Fibroblast of lung (primary cell): Measurements from ENCODE around the gene PTS. TPM values are rescaled to one million over a fixed set of nuclear protein-coding genes. Genes with fewer than 3 reads are reported as not detected.

Experiments
- DNase-seq, 2 donors: peaks; one replicate each; pipeline versions ENCODE4 v3.0.0 to v3.0.0-alpha.2; 2010; ENCODE audit warnings: low read depth in 2 of 2
- H2AFZ ChIP-seq: 2 replicates; pipeline ENCODE4 v1.5.1; 2012; ENCODE audit warnings: low read length, control low read depth, inconsistent platforms
- H3K27ac ChIP-seq: 2 replicates; pipeline ENCODE4 v1.5.1; 2011; ENCODE audit warnings: low read length, control low read depth; ENCODE audit not compliant: insufficient read depth
- H3K27me3 ChIP-seq: 2 replicates; pipeline ENCODE4 v1.5.1; 2011; ENCODE audit warnings: mild to moderate bottlenecking, low read length; ENCODE audit not compliant: control insufficient read depth, insufficient read depth
- H3K36me3 ChIP-seq: 2 replicates; pipeline ENCODE4 v1.5.1; 2011; ENCODE audit warnings: low read length; ENCODE audit not compliant: control insufficient read depth, insufficient read depth
- H3K4me1 ChIP-seq: 2 replicates; pipeline ENCODE4 v1.5.1; 2011; ENCODE audit warnings: low read length; ENCODE audit not compliant: control insufficient read depth, insufficient read depth; ENCODE audit errors: extremely low read depth
- H3K4me2 ChIP-seq: 2 replicates; pipeline ENCODE4 v1.5.1; 2011; ENCODE audit warnings: low read length, control low read depth; ENCODE audit not compliant: insufficient read depth; ENCODE audit errors: extremely low read depth
- H3K4me3 ChIP-seq, 4 experiments: fragments of 200-600 bp in 1 of 4; sonication (generic) in 1 of 4; replicated peaks in 1 of 4; 2 replicates each; pipeline ENCODE4 v1.5.1; 2011 to 2016; ENCODE audit warnings: low read length in 4 of 4, low read depth in 3 of 4, mild to moderate bottlenecking in 3 of 4, control low read depth in 2 of 4, inconsistent platforms in 1 of 4, mixed read lengths in 1 of 4; ENCODE audit not compliant: insufficient read depth in 1 of 4; ENCODE audit errors: control extremely low read depth in 1 of 4
- H3K79me2 ChIP-seq: 2 replicates; pipeline ENCODE4 v1.5.1; 2012; ENCODE audit warnings: mild to moderate bottlenecking, low read length, inconsistent platforms; ENCODE audit not compliant: control insufficient read depth, insufficient read depth
- H3K9ac ChIP-seq: 2 replicates; pipeline ENCODE4 v1.5.1; 2011; ENCODE audit warnings: mild to moderate bottlenecking, low read length, control low read depth; ENCODE audit not compliant: insufficient read depth
- H3K9me3 ChIP-seq: 2 replicates; pipeline ENCODE4 v1.5.1; 2012; ENCODE audit warnings: low read depth, low read length; ENCODE audit not compliant: control insufficient read depth, insufficient read depth
- H4K20me1 ChIP-seq: 2 replicates; pipeline ENCODE4 v1.5.1; 2011; ENCODE audit warnings: low read length; ENCODE audit not compliant: control insufficient read depth, insufficient read depth; ENCODE audit errors: extremely low read depth
- EZH2 ChIP-seq: IDR thresholded peaks from 2 replicates; pipeline ENCODE4 v1.5.1; 2012; ENCODE audit warnings: low read length, control low read depth, mild to moderate bottlenecking; ENCODE audit errors: missing control alignments
- polyA plus RNA-seq, 2 donors: library from polyadenylated mRNA; depleted of rRNA in 1 of 2; stranded (reverse) in 1 of 2; unstranded in 1 of 2; fragments of >200 nt; gene quantifications; 2 replicates each; pipeline ENCODE4 v1.2.1, GENCODE V29; 2011 to 2012; ENCODE audit warnings: missing spikeins in 1 of 2
- total RNA-seq: library from RNA; depleted of rRNA; stranded (reverse); fragments of >200 nt; gene quantifications from 2 replicates; pipeline ENCODE4 v1.2.1, GENCODE V29; 2014
- TF ChIP-seq, protein P1 (sequence below), 2 donors: IDR thresholded peaks in 1 of 2; conservative IDR thresholded peaks in 1 of 2; 1 replicate in 1 of 2; 2 replicates in 1 of 2; pipeline ENCODE4 v1.5.1; 2011 to 2012; ENCODE audit warnings: low read length in 2 of 2, control low read depth in 1 of 2, inconsistent platforms in 1 of 2, low read depth in 1 of 2, mild to moderate bottlenecking in 1 of 2

The PTS gene
- total and polyA plus RNA-seq, 2 donors (not counting 1 experiment from before 2014, with no cell fraction given): 47.4 to 69.0 TPM

DNA sequence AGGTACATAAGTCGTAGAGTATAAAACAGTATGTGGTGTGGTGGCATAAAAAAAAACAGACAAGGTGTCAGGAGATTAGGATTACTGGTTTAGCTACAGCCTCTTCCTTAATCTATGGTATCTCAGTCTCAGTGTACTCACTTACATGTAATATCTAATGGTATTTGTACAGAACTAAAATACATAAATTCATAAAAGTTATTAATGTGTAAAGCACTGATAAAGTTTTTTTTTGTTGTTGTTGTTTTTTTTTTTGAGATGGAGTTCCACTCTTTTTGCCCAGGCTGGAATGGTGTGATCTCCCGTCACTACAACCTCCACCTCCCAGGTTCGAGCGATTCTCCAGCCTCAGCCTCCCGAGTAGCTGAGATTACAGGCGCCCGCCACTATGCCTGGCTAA, 2.9 kb downstream of the PTS start:
- H3K27ac ChIP-seq: no peak overlapping the region
- no peak overlapping the region for H2AFZ ChIP-seq
- TF ChIP-seq, protein P1, sequence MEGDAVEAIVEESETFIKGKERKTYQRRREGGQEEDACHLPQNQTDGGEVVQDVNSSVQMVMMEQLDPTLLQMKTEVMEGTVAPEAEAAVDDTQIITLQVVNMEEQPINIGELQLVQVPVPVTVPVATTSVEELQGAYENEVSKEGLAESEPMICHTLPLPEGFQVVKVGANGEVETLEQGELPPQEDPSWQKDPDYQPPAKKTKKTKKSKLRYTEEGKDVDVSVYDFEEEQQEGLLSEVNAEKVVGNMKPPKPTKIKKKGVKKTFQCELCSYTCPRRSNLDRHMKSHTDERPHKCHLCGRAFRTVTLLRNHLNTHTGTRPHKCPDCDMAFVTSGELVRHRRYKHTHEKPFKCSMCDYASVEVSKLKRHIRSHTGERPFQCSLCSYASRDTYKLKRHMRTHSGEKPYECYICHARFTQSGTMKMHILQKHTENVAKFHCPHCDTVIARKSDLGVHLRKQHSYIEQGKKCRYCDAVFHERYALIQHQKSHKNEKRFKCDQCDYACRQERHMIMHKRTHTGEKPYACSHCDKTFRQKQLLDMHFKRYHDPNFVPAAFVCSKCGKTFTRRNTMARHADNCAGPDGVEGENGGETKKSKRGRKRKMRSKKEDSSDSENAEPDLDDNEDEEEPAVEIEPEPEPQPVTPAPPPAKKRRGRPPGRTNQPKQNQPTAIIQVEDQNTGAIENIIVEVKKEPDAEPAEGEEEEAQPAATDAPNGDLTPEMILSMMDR (conservative IDR thresholded peaks at IDR 0.05 in 1 of 2, IDR thresholded peaks at IDR 0.05 in 1 of 2; ENCODE audit: low read depth in 1 of 2, low read length in 2 of 2): no peak
- no peak for TF ChIP-seq EZH2
- H3K4me3 ChIP-seq: no peak overlapping the region
- peaks cover 7% of the 10 kb centered on the region for H3K4me1 ChIP-seq
- peaks cover 2% of the 10 kb centered on the region for H3K36me3 ChIP-seq
- DNase-seq: no peak
- no peaks in the 10 kb centered on the region for H3K9me3 ChIP-seq
- no peak overlapping the region for H3K4me2 ChIP-seq
- no peaks in the 10 kb centered on the region for H4K20me1 ChIP-seq
- H3K27me3 ChIP-seq: no peaks in the 10 kb centered on the region
- no peak overlapping the region for H3K9ac ChIP-seq
- peaks cover 25% of the 10 kb centered on the region for H3K79me2 ChIP-seq

DNA sequence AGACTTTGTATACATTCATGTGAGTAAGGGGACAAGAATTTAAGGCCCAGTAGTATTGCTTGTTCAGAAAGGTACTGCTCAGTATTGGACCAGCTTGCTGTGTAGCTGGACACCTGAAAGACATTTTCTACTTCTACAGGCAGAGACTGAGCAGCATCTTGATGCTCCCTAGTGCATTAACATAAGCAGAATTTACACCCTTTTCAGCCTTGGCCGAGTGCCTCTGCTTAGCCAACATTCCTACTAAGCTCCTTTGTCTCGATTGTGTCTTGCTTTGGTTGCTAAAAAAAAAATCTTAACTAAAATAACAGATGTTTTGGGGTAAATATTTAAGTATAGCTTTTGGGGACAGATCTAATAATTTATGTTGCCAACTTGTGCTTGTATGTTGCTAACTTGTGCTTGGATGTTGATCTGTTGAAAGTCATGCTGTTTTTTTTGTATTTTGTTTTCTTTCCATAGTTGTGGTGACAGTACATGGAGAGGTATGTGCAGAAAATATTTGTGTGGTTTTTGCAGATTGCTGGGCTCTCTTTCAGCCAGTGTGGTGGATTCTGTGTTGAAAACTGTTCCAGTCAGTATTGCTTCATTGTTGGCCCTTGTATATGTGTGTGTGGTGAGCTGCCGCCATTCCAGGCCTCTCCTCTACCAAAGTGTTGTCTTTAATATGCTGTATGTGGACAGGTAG, 3.7 kb downstream of the PTS start:
- Histone ChIP-seq H3K4me2 (no peak overlapping the region), H3K9me3 (no peaks in the 10 kb centered on the region), H3K4me3 (no peak overlapping the region), H3K27me3 (no peaks in the 10 kb centered on the region), H3K9ac (no peak overlapping the region), H3K79me2 (peaks cover 25% of the 10 kb centered on the region), H3K36me3 (peaks cover 2% of the 10 kb centered on the region), H3K27ac (peak overlapping the region; percentile 28), H2AFZ (no peak overlapping the region), H4K20me1 (no peaks in the 10 kb centered on the region), H3K4me1 (peaks cover 7% of the 10 kb centered on the region)
- DNase-seq: peak; percentile 75 to 95
- TF ChIP-seq, protein P1 (conservative IDR thresholded peaks at IDR 0.05 in 1 of 2, IDR thresholded peaks at IDR 0.05 in 1 of 2; ENCODE audit: low read depth in 1 of 2, low read length in 2 of 2): no peak
- no peak for TF ChIP-seq EZH2

DNA sequence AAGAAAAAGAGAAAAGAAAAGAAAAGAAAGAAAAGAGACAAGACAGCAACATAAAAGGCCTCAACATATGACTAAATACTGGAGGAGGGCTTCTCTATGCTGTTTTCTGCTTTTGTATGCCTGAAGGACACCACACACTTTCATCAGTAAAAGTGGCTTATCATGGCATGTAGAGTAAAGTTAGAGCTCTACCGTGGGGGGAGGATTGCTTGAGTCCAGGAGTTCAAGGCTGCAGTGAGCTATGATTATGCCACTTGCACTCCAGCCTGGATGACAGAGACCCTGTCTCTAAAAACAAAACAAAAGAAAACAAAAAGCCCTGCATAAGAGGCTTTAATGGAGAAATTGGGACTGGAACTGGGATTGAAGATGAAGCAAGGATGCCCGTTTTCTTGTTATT, 5.7 kb downstream of the PTS start:
- Histone ChIP-seq H3K27me3 (no peaks in the 10 kb centered on the region), H2AFZ (no peak overlapping the region), H3K4me2 (no peak overlapping the region), H4K20me1 (no peaks in the 10 kb centered on the region), H3K36me3 (peaks cover 3% of the 10 kb centered on the region), H3K4me3 (no peak overlapping the region), H3K9ac (no peak overlapping the region), H3K4me1 (peaks cover 7% of the 10 kb centered on the region), H3K79me2 (peaks cover 18% of the 10 kb centered on the region), H3K9me3 (no peaks in the 10 kb centered on the region), H3K27ac (no peak overlapping the region)
- DNase-seq: no peak
- no peak for TF ChIP-seq EZH2
- TF ChIP-seq, protein P1 (conservative IDR thresholded peaks at IDR 0.05 in 1 of 2, IDR thresholded peaks at IDR 0.05 in 1 of 2; ENCODE audit: low read depth in 1 of 2, low read length in 2 of 2): no peak
